CD4-positive, alpha-beta T cell treated with Interleukin-10 for 1 hour (primary cell): ENCODE data around the gene DENND1A.
"Not testable (repeated sequence)": the region's sequence is repeated elsewhere in the genome, so short reads cannot be mapped to it uniquely, and the experiment has no call there.

Experiments used
- DNase-seq: peaks from one replicate; pipeline ENCODE4 v3.0.0-alpha.2; 2020

Gene DENND1A

DNA sequence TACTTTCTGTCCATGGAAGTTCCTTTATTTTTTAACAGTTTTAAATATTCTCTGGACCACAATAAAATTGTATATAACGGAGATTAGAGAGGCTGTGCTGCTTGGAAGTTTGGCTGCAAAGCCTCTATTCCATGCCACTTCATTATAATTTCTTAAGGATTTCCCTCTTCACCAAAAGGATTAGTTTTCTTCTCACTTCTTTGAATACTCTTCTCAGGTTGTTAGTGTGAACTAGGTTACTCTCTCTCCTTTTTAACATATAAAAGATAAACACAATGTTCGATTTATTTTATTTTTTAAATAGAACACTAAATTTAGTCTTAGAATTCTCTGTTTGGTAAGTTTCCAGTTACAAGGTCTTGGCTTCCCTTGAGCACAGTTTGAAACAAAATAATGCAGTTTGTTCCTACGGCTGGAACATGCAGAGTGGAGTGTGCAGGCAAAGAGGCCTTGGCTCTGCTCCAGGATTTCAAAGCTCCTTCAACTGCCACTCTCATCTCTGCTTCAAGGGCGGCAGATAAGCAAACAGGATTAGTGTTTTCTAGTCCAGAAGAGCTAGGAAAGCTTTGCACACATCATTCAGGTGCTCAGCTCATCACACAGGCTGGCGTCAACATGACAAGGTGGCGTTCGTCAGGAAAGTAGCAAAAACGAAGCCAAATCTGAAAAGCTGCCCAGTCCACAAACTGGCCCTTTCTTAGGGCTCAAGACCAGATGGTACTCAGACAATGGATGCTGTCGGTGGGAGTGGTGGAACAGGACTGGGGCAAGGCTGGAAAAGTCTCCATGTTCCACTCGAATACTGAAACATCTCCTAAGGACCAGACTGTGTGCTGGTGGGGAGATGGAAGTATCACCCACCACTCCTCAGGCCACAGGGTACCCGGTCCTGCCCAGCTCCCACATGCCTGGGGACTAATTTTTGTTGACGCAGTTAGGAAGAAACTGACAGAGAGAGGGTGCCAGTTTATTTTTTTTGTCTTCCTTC, 287.3 kb downstream of the DENND1A start:
- no peak for DNase-seq

DNA sequence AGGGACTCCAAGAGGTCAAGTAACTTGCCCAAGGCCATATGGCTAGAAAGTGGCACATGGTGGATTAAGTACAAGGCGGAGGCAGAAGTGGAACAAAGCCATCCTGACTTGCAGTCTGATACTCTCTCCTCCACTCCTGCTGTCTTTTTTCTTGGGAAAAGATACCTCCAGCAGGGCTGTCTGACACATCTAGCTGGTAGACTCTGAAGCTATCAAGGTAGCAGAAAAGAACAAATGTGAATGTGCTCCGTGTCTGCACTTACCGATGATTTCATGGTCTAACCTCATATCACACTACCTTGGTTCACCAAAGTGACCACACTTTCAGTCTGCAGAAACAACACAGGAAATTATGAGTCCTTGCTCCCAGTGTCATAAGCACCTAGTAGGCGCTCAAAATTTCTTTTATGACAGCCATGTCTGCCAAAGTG, 289.1 kb downstream of the DENND1A start:
- DNase-seq = peak; percentile 6

DNA sequence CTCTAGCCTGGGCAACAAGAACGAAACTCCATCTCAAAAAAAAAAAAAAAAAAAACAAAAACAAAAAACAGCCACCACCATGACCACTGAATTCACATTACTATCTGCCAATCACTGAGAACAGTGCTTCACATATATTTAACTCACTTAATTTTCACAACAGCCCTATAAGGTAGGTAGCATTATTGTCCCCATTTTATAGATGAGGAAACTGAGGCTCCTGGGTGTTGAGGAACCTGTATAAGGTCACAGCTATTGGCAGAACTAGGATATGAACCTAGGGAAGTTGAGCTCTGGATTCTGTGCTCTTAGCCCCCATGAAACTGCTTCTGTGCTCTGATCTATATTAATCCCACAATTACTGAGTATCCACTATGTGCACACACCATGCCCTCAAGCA, 290.2 kb downstream of the DENND1A start:
- DNase-seq = no peak

DNA sequence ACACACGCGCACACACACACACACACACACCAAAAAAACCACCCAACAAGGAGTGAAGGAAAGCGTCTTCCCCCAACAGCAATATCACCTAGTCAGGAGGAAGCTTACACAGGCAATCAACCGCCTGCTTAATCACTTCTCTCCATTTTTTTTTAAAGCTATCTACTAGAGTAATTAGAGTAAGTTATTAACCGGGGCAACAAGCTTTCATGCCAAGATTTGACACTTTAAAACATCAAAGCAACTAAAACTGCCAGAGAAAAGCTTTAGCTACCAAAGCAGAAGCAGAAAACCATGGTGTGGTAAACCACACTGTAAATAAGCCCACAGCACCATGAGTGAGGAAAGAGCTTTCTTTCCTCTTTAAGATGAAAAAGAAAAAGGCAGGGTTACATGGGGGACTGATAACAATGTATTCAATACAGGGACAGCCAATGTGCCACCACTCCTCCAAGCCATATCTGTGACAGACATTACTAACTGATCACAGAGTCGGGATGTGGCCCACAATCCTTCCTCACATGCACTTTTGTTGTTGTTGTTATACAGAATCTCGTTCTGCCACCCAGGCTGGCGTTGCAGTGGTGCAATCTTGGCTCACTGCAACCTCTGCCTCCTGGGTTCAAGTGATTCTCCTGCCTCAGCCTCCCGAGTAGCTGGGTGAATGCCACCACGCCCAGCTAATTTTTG, 291.8 kb downstream of the DENND1A start:
- DNase-seq = peak; percentile 53

DNA sequence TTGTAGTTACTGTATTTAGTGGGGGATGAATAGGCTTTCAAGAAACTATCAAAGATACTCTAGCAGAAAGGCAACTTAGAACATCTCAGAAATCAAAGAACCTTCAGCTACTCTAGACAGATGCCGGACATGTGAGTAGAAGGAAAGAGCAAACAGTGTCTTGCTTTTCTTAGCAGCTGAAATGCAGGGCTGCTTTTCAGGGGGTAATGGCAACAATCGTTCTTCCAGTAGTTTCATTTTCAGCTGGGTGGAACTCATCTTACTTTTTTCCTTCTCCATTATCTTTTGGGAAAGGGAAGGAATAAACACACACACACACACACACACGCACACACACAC, 292.4 kb downstream of the DENND1A start:
- no peak for DNase-seq

DNA sequence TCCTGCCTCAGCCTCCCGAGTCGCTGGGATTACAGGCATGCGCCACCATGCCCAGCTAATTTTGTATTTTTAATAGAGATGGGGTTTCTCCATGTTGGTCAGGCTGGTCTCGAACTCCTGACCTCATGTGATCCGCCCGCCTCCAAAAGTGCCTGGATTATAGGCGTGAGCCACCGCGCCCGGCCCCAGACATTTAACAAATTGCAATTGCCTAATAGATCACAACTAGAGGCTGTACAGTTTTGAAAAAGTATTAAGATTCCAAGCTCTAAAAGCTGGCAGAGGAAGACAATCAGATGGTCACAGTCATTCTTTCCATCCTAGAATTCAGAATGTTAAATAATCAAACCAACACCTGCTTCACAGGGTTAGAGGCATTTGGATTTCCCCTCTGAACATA, 293.1 kb downstream of the DENND1A start:
- DNase-seq = not testable (repeated sequence)

DNA sequence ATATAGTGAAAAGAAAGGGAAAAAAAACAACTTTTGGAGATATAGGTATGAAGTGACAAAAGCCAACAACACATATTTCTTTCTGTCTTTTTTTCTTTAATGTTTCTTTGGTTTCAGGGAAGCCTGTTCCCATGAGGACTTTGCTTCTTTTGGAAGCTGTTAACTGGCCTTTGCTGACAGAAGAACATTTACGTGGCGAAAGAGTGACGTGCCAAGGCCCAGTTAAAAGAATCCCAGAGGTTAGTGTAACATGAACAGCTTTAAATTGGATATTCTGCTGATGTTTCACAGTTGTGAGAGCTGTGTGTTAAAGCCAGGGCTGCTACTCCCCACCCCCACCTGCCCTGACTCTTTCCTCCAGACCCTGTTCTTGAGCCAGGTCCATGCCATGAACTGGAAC, 298.1 kb downstream of the DENND1A start:
- no peak for DNase-seq

DNA sequence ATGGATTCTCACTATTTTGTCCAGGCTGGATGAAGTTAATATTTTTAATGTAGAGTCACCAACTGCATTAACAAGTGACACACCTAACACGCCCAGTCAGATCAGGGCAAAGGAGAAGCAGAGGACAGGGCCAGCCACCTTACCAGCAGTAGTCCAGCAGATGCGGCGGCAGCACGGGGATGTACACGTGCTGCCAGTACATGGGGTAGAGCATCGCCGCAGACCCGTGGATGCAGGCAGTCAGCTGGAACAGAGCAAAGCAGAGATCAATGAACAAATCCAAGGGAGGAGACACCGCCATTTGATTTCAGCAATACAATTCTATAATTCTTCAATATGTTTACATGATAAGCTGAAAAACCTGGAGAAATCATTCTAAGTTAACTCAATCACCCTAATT, 299.7 kb downstream of the DENND1A start:
- DNase-seq = no peak

DNA sequence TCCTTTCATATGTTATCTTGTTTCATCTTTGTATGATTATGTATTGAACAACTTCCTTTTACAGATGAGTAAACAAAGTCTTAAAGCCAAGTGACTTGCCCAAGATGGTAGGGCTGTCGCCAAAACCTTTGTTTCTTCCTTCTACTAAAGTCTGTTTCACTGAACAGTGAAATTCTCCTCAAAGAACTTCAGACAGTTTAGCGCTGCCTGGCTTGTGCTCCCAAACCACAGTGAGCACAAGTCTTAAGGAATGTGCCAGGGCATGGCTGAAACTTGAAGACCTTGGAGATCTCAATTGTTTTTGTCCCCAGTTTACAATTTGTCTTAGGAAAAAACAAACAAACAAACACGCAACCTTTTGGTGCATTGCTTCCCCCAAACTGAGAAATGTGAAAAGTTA, 300.4 kb downstream of the DENND1A start:
- no peak for DNase-seq

DNA sequence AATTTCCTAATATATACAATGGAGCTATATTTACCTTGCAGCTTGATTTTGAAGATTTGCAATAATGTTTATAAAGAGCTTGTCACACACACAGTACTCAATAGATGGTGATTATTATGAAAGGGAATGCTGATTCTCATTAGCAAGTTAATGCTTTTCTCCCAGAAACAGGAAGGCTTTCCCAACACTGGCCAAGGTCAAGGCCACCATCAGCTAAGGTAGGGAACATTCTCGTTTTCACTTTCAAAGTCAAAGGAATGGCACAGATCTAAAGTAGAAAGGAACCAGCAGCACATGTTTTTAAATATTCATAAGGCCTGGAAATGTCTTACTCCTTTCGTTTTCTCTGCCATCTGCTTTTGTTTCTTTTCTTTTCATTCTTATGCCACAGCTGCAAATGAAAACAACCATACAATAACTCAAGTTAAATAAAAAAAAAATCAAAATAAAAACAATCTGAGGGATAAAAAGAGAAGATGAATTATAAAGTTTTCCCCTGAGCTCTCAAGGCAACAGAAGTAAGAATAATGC, 307.1 kb downstream of the DENND1A start:
- DNase-seq = no peak

DNA sequence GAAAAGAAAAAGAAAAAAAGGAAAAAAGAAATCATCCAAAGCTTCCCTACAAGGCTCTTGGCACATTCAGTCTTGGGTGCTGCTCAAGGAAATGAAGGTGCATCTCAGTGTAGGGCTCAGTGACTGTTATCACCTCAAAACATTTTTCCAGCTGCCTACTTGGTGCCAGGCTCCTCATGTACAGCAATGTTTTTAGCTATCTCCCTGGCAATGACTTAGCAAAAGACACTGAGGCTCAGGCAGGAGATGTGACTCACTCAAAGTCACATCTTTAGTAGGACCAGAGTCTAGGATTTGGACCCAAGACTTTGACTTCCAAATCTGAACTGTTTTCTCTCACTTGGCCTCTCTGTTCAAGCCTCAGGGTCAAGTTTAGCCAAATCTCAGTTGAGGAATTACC, 309.7 kb downstream of the DENND1A start:
- no peak for DNase-seq

DNA sequence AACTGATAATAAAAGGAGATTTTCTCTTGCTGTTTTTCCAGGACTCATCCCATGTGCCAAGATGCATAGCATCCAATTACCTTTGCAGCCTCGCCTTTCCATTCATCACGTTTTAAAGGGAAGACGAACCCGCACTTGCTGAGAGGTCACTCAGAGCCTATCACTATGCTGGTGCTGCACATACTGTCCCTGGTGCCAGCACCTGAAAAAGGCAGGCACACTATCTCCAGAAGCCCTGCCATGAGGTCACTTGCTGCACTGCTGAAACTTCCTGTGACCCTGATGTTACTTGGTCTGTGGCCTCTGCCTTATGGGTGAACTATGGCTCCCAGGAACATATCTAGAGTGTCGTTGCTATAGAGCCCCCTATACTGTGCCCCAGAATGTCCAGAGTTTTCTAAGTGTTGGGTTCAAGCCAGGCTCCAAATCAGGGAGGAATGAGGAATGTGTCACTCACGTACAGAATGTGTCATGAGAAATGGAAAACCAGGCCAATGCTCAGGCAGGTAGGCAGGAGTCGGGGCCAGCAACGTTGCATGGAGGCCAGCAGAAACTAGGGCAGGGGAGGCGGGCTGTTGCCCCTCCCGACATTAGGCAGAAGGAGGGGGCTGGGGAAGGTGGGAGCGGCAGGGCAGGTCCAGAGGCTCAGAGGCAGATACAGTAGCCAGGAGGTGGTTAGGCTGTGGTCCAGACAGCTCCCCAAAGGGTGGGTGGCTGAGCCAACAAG, 311.8 kb downstream of the DENND1A start:
- DNase-seq = no peak

DNA sequence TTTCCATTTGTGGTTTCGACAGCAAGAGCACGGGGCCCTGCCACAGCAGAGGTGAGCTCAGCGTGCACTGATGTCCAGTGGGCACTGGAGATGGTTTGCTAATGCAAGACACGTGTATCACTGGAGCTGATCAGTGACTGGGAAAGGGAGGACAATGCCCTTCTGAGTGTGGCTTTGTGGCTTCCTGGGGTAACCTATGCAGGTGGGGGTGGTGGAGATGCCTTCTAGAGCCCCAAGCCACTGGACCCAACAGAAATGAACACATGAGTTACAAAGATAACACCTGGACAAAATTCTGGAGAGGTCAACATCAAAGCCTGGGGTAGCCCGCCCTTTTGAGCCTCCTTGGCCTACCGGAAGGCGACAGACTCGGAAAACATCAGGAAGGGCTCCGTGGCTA, 312.6 kb downstream of the DENND1A start:
- no peak for DNase-seq

DNA sequence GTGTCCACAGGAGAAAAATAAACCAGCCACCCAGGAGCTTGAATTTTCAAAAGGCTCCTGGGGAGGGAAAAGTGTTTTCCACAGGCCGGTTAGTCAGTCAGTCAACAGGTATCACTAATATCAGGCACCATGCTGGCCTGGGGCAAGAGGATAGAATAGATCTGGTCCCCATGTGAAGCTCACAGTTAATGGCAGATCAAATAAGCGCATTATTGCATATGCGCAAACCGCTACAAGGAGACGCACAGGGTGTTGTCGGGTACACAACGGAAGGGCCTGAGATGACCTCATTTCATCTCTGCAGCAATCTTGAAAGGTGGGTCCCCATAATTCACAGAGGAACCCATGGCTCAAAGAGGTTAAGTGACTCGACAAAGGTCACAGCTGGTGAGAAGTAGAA, 313.2 kb downstream of the DENND1A start:
- DNase-seq = no peak

DNA sequence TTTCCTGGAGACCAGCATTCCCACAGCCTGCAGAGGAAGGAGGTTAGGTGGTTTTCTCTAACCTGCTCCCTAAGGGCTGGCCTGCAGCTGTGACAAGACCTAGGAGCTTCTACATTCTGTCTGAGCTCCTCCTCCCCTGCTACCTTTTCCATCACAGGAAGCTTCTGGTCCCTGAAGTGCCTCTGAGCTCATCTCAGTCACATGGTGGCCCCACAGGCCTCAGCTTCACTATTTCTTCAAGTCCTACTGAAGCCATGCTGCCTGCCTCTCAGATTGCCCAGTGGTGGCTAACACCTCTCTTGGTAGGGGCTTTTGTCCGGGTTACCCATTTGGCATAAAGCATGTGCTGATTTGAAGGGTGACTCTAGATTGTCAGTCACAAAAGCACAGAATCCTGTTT, 314.5 kb downstream of the DENND1A start:
- DNase-seq = no peak

DNA sequence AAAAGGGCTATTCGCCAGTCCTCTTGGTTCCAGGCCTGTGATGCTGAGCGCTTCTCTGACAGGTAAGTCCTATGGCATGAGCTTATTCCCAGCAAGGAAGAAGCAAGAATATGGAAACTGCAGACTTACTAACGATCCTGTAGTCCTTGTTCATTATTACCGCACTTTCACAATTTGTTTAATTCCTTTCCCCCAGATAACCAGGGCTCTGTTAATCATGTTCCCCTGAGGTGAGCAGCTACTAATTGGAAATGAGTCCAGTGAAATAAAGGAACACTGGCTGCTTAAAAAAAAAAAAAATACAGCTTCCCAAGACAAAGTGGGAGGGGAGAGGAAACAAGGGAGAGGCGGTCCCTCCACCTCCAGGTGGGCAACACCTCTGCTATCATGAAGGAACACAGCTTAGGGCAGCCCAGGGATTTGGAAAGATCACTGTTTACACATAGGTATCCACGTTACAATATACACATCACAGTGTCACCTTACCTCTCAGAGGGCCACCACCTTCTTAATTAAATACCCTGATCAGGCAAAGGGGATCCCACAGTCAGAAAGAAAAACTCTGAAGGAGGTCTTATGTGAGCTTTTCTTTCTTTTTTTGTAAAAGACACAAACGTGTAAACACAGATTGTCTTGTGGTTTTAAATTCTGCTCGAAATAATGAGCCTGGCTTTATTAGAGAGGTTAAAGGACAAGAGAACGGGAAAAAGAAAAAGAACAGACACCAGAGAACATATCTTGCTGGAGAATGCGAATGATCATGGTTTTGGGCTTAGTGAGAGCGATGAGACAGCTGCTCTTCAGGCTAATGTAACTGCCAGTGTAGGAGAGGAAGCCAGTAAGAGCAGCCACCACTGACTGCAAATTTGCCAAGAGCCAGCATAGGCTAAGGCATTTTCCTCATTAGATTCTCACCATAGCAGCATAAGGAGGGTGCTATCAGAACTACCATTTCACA, 315.3 kb downstream of the DENND1A start:
- no peak for DNase-seq

DNA sequence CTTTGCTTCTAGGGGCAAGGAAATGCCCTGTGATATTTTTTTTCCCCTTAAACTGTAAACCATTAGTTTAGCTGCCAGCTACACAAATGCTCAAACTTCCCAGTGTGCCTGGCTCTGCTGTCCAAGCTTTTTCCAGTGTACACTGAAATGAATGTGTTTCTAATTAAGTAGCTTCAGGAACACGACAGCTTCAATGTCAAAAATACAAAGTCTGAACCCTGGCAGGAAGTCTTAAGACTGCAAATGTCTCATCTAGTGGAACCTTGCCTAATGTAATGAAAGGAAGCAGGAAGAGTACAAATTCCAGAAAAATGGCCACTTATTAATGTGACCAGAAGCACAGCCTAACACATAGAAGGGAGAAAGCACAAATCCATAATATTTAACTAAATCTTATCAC, 318.7 kb downstream of the DENND1A start:
- DNase-seq = no peak

DNA sequence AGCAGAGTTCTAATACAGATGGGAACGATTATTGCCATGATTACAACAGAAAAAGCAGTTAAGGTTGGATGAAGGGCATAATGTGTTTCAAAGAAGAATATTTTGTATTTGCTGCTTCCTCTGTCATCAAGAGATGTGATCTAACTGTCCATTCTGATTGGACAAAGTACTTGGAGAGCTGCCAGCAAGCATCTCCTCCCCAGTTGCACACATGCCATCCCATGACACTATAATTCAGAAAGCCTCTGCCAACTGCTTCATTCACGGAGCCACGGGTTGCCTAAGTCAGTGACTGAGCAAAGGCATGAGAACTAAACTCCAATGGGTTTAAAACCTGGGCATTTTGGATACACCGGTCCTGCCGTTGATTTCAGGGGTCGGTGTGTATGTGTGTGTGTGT, 320.1 kb downstream of the DENND1A start:
- no peak for DNase-seq

DNA sequence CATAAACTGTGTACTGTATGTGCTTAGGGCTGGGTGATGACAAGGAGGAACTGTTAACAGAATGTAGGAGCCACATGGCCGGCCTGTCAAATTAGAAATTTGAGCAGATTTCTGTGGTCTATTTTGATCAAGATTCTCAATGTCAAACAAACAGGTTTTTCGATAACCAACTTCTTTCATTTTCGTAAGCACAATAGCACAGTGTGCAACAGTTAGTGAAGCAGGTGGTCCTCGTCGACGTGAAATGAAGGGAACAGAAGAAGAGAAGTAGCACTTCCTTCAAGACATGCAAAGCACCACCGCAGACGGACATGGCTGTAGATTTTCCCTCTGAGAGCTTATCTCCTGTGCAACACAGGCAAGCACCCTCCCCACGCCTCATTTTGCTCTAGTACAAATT, 321.8 kb downstream of the DENND1A start:
- no peak for DNase-seq

DNA sequence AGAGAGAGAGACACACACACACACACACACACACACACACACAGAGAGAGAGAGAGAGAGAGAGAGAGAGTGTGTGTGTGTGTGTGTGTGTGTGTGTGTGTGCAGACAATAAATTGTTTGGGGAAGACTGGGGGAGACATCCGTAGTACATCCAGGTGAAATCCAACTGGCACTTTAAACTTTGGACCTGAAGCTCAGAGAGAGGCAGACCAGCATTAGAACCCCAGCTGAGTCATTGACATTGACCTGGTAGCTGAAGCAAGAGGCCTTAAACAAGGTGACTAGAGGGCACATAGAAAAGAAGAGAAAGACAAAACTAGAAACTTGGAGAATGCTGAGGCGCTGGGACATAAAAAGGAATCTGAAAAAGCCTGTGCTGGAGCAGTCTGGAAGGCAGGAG, 322.4 kb downstream of the DENND1A start:
- no peak for DNase-seq

DNA sequence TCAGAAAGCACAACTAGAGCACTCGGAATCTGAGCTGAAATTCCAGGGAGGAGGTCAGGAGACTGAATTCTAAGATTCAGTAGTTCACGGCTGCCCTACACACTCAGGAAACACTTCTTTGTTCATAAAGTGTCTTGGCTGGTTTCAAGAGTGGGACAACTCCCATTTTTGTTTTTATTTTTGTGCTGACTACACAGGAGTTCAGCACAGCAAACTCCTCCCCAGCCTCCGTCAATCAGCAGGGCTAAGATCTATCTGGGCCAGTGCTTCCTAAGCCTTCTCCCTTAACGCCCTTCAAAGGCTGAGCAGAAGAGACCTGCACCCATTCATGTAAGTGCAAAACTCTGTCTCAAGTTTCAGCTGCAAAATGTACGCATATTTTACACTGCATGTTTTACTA, 323.8 kb downstream of the DENND1A start:
- no peak for DNase-seq

DNA sequence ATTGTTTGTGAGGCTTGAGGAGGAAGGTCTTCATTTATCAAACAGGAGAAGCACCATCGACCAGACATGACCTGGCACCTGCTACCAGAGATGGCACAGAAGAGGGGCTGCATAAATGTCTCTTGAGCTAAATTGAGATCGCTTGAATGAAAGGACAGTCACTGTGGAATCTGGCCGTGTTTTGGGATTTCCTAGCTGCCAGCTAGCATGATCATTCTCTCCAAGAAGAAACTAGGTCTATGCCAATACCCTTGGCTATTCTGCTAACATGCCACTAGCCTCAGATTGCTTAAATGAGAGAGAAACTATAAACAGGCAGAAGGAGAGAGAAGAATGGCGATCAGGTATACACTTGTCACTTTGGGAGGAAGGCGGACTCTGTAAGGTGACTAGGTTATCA, 324.6 kb downstream of the DENND1A start:
- DNase-seq = no peak
